Skeletal muscle cell (primary cell): ENCODE results near the gene NLGN1.
A peak's percentile ranks its signal among the peaks of the same experiment; 100 is the strongest.

Experiments used
- DNase-seq: peaks from one replicate; pipeline ENCODE4 v3.0.0-alpha.2; 2010; ENCODE audit warnings: low read depth
- H3K4me3 ChIP-seq: 2 replicates; pipeline ENCODE4 v1.5.1; 2011; ENCODE audit warnings: low read depth, mild to moderate bottlenecking, control low read depth, low read length, moderate library complexity

NLGN1 gene

DNA sequence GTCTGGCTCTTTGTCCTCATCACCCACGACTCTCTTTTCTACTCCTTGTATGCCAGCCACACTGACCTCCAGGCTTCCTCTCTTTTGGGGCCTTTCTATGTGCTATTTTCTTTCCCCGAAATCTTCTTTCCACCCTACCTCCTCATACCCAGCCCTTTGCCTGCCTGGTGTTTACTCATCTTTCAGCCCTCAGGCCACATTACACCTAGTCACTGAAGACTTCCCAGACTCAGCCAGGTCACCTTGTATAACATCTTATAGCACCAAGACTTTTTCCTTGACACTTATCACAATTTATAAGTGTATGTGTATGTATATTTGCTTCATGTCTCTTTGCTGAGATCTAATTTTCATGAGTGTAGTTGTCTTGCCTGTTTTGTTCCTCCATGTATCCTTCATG, 396.4 kb downstream of the NLGN1 start:
- no peak for DNase-seq
- no peak overlapping the region for H3K4me3 ChIP-seq

DNA sequence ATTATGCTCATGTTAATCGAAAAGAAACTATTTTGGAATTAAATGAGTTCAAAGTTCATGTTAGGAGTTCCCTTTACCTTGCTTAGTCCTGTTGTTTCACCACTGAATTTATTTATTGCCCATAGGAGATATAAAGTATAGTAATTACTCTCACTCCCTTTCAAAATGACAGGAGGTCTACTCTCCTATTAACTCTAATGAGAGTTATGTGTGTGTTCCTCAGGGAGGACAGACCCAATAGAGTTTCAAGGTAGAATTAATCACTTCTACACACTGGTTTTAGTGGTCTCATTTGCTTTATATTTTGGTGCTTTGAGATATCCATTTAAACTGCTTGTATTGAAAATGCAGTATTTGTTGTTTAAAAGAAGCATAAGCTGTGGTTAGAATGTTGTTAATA, 398.9 kb downstream of the NLGN1 start:
- no peak for DNase-seq
- no peak overlapping the region for H3K4me3 ChIP-seq

DNA sequence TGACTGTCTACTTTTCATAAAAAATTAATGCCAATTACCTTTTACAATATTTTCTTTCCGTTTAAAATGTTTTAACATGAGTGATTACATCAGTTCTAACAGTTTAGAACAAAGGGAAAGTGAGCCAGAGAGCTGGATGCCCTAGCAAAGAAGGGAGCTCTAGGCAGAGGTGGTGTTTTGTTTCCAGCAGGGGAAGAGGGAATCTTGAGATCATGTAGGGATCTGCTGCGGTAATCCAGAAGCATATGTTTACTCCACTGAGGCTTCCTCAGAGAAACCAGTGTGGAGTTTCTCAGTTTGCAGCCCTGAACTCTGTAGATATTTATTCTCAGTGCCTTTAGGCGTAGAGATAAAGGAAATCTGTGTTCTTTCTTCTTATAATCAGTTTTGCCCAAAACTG, 399.3 kb downstream of the NLGN1 start:
- DNase-seq: no peak
- H3K4me3 ChIP-seq: no peak overlapping the region

DNA sequence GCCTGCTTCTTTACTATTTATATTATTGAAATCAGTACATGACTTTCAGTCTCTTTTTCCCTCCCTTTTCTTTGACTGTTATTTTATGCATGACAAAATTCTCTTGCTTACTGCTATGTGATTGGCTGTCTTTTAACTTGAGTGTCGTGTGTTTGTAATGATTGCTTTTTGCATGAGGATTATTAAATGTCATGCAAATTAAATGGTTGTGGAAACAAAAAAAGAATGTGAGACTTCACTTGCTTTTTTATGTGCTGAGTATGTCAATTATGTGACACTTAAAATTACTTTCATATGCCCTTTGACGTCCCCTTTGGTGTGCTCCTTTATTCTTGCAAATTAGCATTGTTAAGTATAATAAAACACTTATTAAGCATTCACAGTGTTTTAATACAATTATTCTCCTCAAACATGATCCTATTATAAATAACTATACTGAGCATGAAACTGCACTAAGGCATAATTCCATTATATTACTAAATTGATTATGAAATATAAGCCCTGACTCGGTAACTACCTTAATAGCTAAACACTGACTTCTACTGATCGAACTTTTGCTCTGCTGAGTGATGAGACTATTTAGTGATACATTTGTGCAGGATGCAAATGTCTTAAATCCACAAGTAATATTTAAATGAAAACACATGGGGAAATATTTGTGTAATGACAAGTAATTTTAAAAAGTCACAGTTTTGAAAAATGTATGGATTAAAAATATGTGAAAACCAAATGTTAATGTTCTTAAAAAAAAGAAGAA, 401.7 kb downstream of the NLGN1 start:
- H3K4me3 ChIP-seq: no peak overlapping the region
- DNase-seq: no peak

DNA sequence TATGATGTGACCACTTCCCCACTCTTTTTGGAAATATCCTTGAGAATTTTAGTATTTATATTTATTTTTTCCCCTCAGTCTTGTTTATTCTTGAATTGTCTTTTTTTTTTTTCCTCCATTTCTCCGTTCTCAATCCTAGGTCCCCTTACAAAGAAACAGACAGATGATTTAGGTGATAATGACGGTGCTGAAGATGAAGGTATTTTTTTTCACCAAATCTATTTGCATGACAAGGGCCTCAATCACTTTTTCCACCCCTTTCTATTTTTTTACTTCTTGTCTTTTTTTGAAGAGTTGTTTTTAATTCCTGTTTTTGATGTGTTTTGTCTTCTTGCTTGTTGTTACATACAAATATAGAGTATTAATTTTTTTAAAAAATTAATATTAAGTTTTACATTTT, 402.6 kb downstream of the NLGN1 start:
- no peak overlapping the region for H3K4me3 ChIP-seq
- no peak for DNase-seq

DNA sequence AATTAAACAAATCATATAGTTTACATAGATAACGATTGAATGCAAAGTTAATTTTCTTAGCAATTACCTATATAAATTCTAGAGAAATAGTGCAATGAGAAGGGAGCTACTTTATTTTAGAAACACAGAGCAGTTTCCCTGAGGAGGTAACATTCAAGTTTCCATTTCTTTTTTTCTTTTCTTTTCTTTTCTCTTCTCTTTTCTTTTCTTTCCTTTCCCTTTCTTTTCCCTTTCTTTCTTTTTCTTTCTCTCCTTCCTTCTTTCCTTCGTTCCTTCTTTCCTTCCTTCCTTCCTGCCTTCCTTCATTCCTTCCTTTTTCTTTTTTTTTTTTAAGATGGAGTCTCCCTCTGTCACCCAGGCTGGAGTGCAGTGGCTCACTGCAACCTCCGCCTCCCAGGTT, 417.3 kb downstream of the NLGN1 start:
- no peak for DNase-seq
- H3K4me3 ChIP-seq: no peak overlapping the region

DNA sequence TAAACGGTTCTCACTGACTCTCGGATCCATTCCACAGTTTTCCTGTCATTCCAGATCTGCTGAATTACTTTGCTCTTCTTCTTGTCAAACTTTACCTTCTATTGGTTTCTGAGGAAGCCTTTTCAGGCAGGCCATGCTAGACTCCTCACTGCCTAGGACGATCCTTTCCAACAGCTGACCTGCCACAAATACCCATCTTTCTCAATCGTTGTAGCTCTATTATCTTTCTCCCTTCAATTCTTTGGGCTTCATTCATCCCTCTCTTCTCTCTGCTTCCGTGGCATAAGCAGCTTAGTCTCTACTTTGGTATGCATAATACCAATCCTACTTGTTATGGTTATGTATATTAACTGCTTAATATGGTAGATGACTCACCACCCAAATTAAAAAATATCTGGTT, 421.8 kb downstream of the NLGN1 start:
- no peak overlapping the region for H3K4me3 ChIP-seq
- DNase-seq: no peak

DNA sequence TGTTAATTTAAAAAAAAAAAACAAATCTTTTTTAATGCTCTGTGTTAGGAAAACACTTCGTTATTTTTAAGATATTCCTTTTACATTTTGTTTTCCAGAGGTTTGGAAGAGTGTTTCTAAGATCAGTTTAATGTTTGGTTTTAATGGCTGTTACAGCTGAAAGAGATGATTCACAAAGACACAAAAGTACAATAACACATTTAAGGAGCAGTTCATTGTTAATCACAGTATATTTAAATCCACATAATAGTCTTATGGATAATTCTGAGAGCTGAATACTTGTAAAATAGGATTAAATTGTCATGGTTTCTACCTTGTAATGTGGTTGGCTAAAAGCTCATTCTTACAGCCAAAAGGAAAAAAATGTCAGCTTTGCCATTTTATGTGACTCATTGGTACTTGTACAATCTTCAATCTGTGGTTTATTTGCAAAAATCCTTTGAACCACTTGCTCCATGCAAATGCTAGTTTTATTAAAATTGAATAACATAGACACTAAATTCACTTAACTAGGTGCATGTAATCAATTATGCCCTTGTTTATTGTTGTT, 426.4 kb downstream of the NLGN1 start:
- no peak overlapping the region for H3K4me3 ChIP-seq
- no peak for DNase-seq

DNA sequence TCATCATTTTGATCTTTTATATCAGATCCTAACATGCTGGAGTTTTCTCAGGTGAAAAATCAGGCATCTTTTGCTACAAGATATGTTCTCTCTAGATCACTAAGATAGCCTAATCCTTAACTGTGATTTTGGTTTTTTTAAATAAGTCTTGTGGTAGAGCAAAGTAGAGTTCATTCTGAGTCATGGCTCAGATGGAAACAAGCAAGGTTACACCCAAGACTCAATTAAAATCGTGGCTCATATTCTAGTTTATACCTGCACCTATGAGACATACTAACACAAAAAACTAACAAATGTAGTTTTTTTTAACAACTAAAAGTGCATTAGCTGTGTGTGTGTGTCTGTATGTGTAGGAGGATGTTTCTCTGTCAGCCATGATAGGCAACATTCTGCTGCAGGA, 428.2 kb downstream of the NLGN1 start:
- no peak for DNase-seq
- H3K4me3 ChIP-seq: no peak overlapping the region

DNA sequence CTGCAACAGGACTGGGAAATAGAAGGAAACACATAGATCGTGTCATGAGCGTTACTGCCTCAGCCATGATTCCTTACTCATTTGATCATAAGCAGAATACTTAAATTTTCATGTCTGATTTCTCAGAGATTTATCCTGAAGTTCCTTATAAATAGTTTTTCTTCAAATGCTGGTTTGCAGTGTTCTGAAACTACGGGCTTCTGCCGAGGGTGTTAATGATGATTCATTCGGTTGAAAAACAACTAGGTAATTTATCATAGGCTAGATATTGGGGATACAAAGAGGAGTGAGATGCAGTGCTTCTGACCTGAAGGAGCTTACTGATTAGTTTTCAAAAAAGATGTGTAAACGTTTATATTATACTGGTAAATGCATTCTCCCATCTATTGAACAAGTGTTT, 428.9 kb downstream of the NLGN1 start:
- DNase-seq: no peak
- H3K4me3 ChIP-seq: no peak overlapping the region

DNA sequence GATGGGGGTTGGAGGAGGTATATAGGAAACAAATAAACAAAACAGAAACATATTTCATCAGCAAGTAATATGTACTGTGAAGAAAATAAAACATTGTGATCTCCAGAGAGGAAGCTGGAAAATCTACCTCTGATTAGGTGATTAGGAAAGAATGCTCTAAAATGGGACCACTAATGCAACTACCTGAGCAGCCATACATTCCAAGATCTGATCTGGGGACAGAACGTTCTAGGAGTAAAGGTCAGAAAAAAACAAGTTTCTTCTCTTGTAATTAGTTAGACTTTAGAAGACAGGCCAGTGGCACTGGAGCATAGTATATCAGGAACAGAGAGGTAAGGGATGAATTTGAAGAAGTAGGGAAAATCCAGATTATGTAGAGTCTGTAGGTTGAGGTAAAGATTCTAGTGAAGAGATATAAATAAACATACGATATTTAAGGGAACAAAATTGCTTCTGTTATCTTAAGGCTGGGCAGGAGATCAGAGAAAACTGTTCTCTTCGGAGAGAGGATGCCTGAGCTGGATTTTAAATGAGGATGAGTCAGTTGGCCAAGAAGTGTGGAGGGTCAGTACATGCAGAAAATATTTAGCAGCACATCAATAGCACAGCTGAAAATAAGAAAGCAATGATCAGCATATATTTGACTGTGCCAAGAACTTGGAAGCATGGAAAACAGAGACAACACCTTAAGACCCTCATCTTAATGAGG, 429.5 kb downstream of the NLGN1 start:
- no peak overlapping the region for H3K4me3 ChIP-seq
- peak; percentile 44 for DNase-seq

DNA sequence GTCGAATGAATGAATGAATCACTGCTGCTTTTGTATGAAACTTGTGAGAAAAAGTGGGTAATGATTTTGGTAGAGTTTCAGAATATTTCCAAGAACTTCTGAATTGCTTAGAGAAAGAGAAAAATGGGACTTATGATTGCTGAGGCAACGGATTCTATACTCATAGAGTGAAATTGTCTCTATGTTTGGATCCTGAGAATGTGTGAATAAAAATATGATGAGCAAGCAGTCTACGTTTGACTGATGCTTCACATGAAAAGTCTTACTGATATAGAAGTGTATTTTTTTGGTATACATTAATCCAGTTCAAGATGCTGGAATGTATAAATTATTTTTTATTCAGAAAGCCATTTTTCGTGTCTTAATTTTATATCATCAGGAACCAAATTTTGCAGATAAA, 441.1 kb downstream of the NLGN1 start:
- no peak overlapping the region for H3K4me3 ChIP-seq
- DNase-seq: no peak

DNA sequence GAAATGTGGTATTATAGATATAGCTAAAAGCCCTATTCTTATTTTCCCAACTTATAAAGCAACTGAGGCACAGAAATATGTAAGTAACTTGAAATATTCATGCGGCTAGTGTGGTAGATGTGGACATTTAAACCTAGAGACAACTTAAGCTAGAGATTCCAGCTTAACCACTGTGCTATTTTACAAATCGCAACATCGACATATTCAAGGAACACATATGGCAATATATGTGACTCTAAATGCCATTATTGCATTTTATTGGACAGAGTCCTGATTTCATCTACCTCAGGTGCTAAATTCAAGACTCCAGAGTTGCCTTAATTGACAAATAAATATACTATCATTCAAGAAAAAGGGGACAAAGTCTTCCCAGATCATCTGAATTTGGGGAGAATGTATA, 442.3 kb downstream of the NLGN1 start:
- H3K4me3 ChIP-seq: no peak overlapping the region
- DNase-seq: no peak

DNA sequence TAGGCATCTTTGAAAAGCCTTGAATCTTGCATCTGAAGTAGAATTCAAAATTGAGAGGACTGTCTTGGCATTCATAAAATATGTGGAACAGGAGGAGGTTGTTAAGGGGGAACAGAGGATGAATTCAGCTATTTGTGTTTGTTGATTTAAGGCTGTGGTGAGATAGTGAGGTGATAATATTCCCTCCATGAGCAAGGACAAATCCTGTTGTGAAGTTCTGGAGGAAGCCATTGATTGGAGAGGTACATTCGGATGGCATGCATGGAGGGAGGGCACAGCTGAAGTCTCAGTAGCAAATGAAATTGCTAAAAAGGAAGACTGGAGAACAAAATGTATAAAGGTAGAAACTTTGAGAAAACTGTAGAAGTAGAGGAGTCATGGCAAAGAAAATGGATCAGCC, 443.8 kb downstream of the NLGN1 start:
- no peak overlapping the region for H3K4me3 ChIP-seq
- DNase-seq: no peak

DNA sequence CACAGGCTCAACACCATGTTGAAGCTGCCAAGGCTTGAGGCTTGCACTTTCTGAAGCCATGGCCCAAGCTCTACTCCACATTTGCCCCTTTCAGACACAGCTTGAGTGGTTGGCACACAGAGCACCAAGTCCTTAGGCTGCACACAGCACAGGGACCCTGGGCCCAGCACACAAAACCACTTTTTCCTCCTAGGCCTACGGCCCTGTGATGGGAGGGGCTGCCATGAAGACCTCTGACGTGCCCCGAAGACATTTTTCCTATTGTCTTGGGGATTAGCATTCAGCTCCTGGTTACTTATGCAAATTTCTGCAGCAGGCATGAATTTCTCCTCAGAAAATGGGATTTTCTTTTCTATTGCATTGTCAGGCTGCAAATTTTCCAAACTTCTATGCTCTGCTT, 445.5 kb downstream of the NLGN1 start:
- no peak overlapping the region for H3K4me3 ChIP-seq
- DNase-seq: no peak

DNA sequence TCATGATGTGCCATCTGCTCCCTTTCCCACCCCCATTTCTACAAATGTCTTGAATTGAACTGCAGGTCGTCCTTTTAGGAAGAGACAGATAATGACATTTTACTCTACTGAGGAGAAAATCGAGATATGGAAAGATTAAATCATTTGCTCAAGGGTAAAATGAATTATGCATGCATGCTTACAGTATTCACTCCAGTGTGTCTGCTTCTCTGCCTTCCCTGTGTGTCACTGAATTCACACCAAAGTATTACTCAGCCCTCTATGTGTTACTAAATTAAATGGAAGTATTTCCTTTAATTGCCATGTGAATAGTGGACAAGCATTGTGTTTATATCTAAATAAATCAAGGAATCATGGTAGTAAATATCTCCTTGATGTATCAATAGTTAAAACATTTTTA, 449.0 kb downstream of the NLGN1 start:
- no peak overlapping the region for H3K4me3 ChIP-seq
- no peak for DNase-seq

DNA sequence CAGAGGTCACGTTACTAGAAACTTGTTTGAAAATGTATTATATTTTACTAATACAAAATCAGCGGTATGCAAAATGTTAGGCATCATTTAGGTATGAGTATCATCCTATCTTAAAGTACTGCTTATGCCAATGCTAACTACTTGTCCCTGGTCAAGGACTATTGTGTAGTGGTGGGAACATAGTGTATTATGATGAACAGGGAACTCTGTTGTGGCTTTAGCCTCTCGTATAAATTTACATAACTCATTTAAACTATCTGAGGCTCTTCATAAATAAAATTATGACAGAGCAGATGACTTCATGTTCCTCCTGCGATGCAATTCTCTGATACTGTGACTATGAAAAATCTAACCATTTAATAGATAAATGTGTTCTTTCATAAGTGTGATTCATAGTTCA, 451.9 kb downstream of the NLGN1 start:
- no peak overlapping the region for H3K4me3 ChIP-seq
- DNase-seq: no peak

DNA sequence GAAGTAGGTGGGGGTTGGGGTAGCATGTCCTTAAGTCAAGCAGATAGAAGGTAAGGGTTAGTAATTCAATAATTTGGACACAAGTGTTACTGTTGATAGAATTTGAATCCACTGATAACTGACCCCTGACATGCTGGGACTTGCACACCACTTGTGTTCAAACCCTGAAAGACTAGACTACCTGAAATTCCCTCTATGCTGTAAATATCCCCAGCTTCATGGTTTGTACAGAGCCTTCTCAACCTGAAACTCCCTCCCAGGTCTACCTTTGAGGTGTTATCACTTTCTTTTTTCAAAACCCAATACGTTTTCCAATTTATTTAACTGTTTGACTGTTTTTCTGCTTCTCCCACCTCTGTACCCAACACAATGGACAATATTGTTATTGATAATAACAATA, 459.6 kb downstream of the NLGN1 start:
- DNase-seq: no peak
- no peak overlapping the region for H3K4me3 ChIP-seq

DNA sequence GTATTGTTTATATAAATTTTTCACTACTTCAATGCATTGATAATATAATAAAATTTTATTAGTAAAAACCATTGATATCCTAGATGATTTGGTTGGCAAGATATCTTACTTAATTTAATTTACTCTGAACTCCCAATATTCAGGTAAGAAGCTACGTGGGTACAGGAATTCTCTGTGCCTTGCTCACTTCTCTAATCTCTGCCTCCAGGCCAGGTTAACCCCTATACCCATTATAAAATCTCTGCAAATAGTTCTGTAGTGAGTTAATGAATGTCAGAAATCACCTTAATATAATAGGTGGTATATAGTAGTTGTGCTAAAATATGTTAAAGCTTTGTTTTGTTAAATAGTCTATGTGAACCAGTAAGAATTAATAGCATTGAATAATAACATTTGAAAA, 465.2 kb downstream of the NLGN1 start:
- no peak overlapping the region for H3K4me3 ChIP-seq
- no peak for DNase-seq

DNA sequence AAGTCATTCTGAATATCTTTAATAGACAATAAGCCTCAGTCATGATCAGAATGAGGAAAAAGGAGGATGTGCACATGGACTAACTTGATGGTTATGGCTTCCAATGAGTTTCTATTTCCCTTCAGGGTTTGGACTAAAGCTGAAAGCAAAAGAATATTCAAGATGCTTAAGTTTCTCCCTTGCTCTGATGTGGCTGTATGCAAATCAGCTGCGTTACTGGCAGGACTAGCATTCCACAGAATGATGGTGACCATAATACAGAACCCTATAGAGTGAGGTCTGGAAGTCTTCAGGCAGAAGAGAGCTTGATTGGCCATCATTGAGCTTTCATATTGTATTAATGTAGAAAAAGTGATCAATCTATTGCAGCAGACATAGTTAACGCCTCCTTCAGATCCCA, 466.0 kb downstream of the NLGN1 start:
- H3K4me3 ChIP-seq: no peak overlapping the region
- DNase-seq: no peak

DNA sequence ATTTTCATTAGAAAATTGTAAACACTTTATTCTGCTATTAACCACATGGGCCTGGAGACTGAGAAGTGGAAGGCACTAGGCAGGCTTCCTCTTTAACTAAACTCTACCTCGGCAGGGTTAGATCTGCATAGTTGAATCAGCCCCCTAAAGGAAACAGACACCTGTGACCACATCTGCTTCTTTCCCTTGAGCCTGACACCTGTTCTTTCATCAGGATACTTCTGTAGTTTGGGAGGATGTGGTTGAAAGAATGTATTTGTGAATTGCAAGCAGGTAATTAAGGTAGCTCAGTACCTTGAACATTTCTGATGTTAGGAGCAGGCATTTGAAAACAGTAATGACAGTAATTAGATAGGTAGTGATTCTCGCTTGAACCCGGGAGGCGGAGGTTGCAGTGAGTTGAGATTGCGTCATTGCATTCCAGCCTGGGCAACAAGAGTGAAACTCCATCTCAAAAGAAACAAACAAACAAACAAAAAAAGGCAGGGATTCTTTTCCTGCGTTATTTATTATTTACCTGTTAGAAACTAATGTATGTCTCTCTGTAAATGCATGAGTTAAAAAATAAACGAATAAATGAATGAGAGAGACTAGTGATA, 468.5 kb downstream of the NLGN1 start:
- DNase-seq: no peak
- H3K4me3 ChIP-seq: no peak overlapping the region
